Epithelial cell of proximal tubule (primary cell): ENCODE data around the gene PCDHB12. TPM values are rescaled to one million over a fixed set of nuclear protein-coding genes. Genes with fewer than 3 reads are reported as not detected.

Experiments
- DNase-seq: peaks from one replicate; pipeline ENCODE4 v3.0.0-alpha.2; 2011; ENCODE audit warnings: low read depth
- H3K4me3 ChIP-seq: 2 replicates; pipeline ENCODE4 v1.5.1; 2011; ENCODE audit warnings: low read depth, mild to moderate bottlenecking, low read length
- CTCF ChIP-seq: conservative IDR thresholded peaks from 2 replicates; pipeline ENCODE4 v1.5.1; 2012; ENCODE audit warnings: low read depth, mild to moderate bottlenecking, low read length
- total RNA-seq: library from RNA; depleted of rRNA; stranded (reverse); fragments of >200 nt; gene quantifications from 2 replicates; pipeline ENCODE4 v1.2.3, GENCODE V29; 2015

Gene PCDHB12
- total RNA-seq, 1 donor from 2014 or later = not detected

- no peak for TF ChIP-seq CTCF
- no peak for DNase-seq
- H3K4me3 ChIP-seq = no peak overlapping the region
Measured at GRCh38 chr5:141258464-141258863, 49.9 kb downstream of the PCDHB12 start.

- DNase-seq = no peak
- no peak overlapping the region for H3K4me3 ChIP-seq
- no peak for TF ChIP-seq CTCF
Measured at GRCh38 chr5:141258948-141259347, 50.4 kb downstream of the PCDHB12 start.

GRCh38 chr5:141260458-141261237 is 52.1 kb downstream of the PCDHB12 start:
- no peak for DNase-seq
- TF ChIP-seq CTCF = no peak
- no peak overlapping the region for H3K4me3 ChIP-seq

- H3K4me3 ChIP-seq = no peak overlapping the region
- DNase-seq = no peak
- no peak for TF ChIP-seq CTCF
Measured at GRCh38 chr5:141261238-141261546, 52.7 kb downstream of the PCDHB12 start.

Other genes starting within 250 kb of the PCDHB12 start
- not detected in 2 replicates for gene PCDHAC2, start 242.2 kb upstream of the PCDHB12 start, total RNA-seq
- not detected in 2 replicates for gene PCDHB1, start 157.3 kb upstream of the PCDHB12 start, total RNA-seq
- gene PCDHB2, start 114.1 kb upstream of the PCDHB12 start, total RNA-seq = under 0.01 and 0.17 TPM in 2 replicates
- 0.22 and 0.23 TPM in 2 replicates for gene PCDHB3, start 108.2 kb upstream of the PCDHB12 start, total RNA-seq
- not detected in 2 replicates for gene PCDHB4, start 86.9 kb upstream of the PCDHB12 start, total RNA-seq
- gene PCDHB5, start 73.5 kb upstream of the PCDHB12 start, total RNA-seq = 0.22 and 0.63 TPM in 2 replicates
- gene PCDHB6, start 58.7 kb upstream of the PCDHB12 start, total RNA-seq = not detected in 2 replicates
- gene PCDHB7, start 36.1 kb upstream of the PCDHB12 start, total RNA-seq = not detected in 2 replicates
- gene PCDHB8, start 30.9 kb upstream of the PCDHB12 start, total RNA-seq = not detected in 2 replicates
- under 0.01 and 0.07 TPM in 2 replicates for gene PCDHB16, start 26.3 kb upstream of the PCDHB12 start, total RNA-seq
- gene PCDHB9, start 21.6 kb upstream of the PCDHB12 start, total RNA-seq = not detected in 2 replicates
- under 0.01 TPM in 1 of 2 replicates, not detected in the other for gene PCDHB10, start 16.4 kb upstream of the PCDHB12 start, total RNA-seq
- 0.06 and 0.07 TPM in 2 replicates for gene PCDHB11, start 9.1 kb upstream of the PCDHB12 start, total RNA-seq
- gene PCDHB13, start 5.2 kb downstream of the PCDHB12 start, total RNA-seq = 0.23 and 0.29 TPM in 2 replicates
- gene PCDHB14, start 14.6 kb downstream of the PCDHB12 start, total RNA-seq = under 0.01 and 0.23 TPM in 2 replicates
- 0.07 and 0.29 TPM in 2 replicates for gene PCDHB15, start 36.7 kb downstream of the PCDHB12 start, total RNA-seq
- gene SLC25A2, start 95.3 kb downstream of the PCDHB12 start, total RNA-seq = 0.29 TPM in 1 of 2 replicates, not detected in the other
- 40.6 and 41.0 TPM in 2 replicates for gene TAF7, start 112.1 kb downstream of the PCDHB12 start, total RNA-seq
- 0.29 and 0.75 TPM in 2 replicates for gene PCDHGA1, start 121.8 kb downstream of the PCDHB12 start, total RNA-seq
- 0.23 and 0.72 TPM in 2 replicates for gene PCDHGA2, start 130.0 kb downstream of the PCDHB12 start, total RNA-seq
- 0.36 and 0.52 TPM in 2 replicates for gene PCDHGA3, start 135.1 kb downstream of the PCDHB12 start, total RNA-seq
- 0.12 and 0.29 TPM in 2 replicates for gene PCDHGB1, start 141.4 kb downstream of the PCDHB12 start, total RNA-seq
- 0.22 and 0.92 TPM in 2 replicates for gene PCDHGA4, start 146.3 kb downstream of the PCDHB12 start, total RNA-seq
- 0.43 and 0.98 TPM in 2 replicates for gene PCDHGB2, start 151.3 kb downstream of the PCDHB12 start, total RNA-seq
- gene PCDHGA5, start 155.4 kb downstream of the PCDHB12 start, total RNA-seq = 0.14 and 0.63 TPM in 2 replicates
- gene PCDHGB3, start 161.5 kb downstream of the PCDHB12 start, total RNA-seq = 0.14 and 1.1 TPM in 2 replicates
- gene PCDHGA6, start 165.2 kb downstream of the PCDHB12 start, total RNA-seq = 0.35 and 0.36 TPM in 2 replicates
- gene PCDHGA7, start 174.0 kb downstream of the PCDHB12 start, total RNA-seq = 0.23 and 0.29 TPM in 2 replicates
- gene PCDHGB4, start 179.0 kb downstream of the PCDHB12 start, total RNA-seq = 1.7 and 4.7 TPM in 2 replicates
- gene PCDHGA8, start 183.9 kb downstream of the PCDHB12 start, total RNA-seq = 0.14 and 1.0 TPM in 2 replicates
- gene PCDHGB5, start 189.2 kb downstream of the PCDHB12 start, total RNA-seq = 4.0 and 6.5 TPM in 2 replicates
- 1.1 and 1.9 TPM in 2 replicates for gene PCDHGA9, start 194.1 kb downstream of the PCDHB12 start, total RNA-seq
- 1.4 and 3.4 TPM in 2 replicates for gene PCDHGB6, start 199.3 kb downstream of the PCDHB12 start, total RNA-seq
- gene PCDHGA10, start 204.3 kb downstream of the PCDHB12 start, total RNA-seq = 0.58 and 1.9 TPM in 2 replicates
- gene PCDHGB7, start 209.0 kb downstream of the PCDHB12 start, total RNA-seq = 0.65 and 2.8 TPM in 2 replicates
- gene PCDHGA11, start 212.3 kb downstream of the PCDHB12 start, total RNA-seq = 2.6 and 2.7 TPM in 2 replicates
- gene PCDHGA12, start 221.8 kb downstream of the PCDHB12 start, total RNA-seq = 1.8 and 1.9 TPM in 2 replicates